Endothelial cell of umbilical vein (primary cell): ENCODE data around the gene IFITM2. TPM values are rescaled to one million over a fixed set of nuclear protein-coding genes. Genes with fewer than 3 reads are reported as not detected.

Experiments
- BruUV-seq: library from RNA; stranded (reverse); fragments of 400-500 nt; replicated peaks from 2 replicates; lab custom pipeline; 2021; lab: Mats Ljungman, UMichigan
- CTCF ChIA-PET: fragments of 300-600, 350-600 bp; sonication (Branson Sonifier 250); formaldehyde crosslinking; loops from one replicate; lab custom pipeline; 2021; ENCODE audit warnings: antibody characterized with exemption, inconsistent platforms; lab: Charles Lee
- POLR2A ChIA-PET: fragments of 300-600, 350-600 bp; sonication (Branson Sonifier 250); formaldehyde crosslinking; loops from one replicate; lab custom pipeline; 2021; ENCODE audit warnings: antibody characterized with exemption, inconsistent platforms; lab: Charles Lee
- DNase-seq: peaks from one replicate; pipeline ENCODE4 v3.0.0-alpha.2; 2011; ENCODE audit warnings: low read depth, low spot score
- FAIRE-seq: peaks from 2 replicates; lab custom pipeline; 2011; peaks lifted over from hg19 to GRCh38; lab: Jason Lieb, UNC
- H2AFZ ChIP-seq: 2 replicates; pipeline ENCODE4 v1.6.0; 2012; ENCODE audit warnings: low read depth, low read length, control low read depth, inconsistent platforms
- H3K27ac ChIP-seq: 2 replicates; pipeline ENCODE4 v1.5.1; 2011; ENCODE audit warnings: low read depth, mild to moderate bottlenecking, control low read depth, low read length, moderate library complexity; ENCODE audit not compliant: insufficient read depth
- H3K27me3 ChIP-seq, 2 experiments: 2 replicates each; pipeline versions ENCODE4 v1.6.0 to v1.6.1; 2011; ENCODE audit warnings: low read length in 2 of 2, mixed read lengths in 1 of 2; ENCODE audit not compliant: control insufficient read depth in 2 of 2, insufficient read depth in 2 of 2
- H3K36me3 ChIP-seq, 2 experiments: 2 replicates in 1 of 2; 3 replicates in 1 of 2; pipeline ENCODE4 v1.5.1; 2011; ENCODE audit warnings: low read length in 2 of 2, mild to moderate bottlenecking in 1 of 2, moderate library complexity in 1 of 2; ENCODE audit not compliant: control insufficient read depth in 2 of 2, insufficient read depth in 2 of 2; ENCODE audit errors: extremely low read depth in 1 of 2
- H3K4me1 ChIP-seq: 3 replicates; pipeline ENCODE4 v1.5.1; 2011; ENCODE audit warnings: mild to moderate bottlenecking, low read length; ENCODE audit not compliant: control insufficient read depth, insufficient read depth; ENCODE audit errors: extremely low read depth
- H3K4me2 ChIP-seq: 2 replicates; pipeline ENCODE4 v1.6.1; 2011; ENCODE audit warnings: low read length, control low read depth, mixed read lengths; ENCODE audit not compliant: insufficient read depth
- H3K4me3 ChIP-seq, 3 experiments: fragments of 200-600 bp in 1 of 3; sonication (generic), shearing (Covaris generic) in 1 of 3; replicated peaks in 1 of 3; 2 replicates each; pipeline ENCODE4 v1.5.1; 2011 to 2016; ENCODE audit warnings: control low read depth in 3 of 3, low read length in 3 of 3, mild to moderate bottlenecking in 2 of 3, inconsistent platforms in 1 of 3, low read depth in 1 of 3, moderate library complexity in 1 of 3; ENCODE audit not compliant: insufficient read depth in 1 of 3
- H3K79me2 ChIP-seq: 2 replicates; pipeline ENCODE4 v1.6.0; 2012; ENCODE audit warnings: low read length, inconsistent platforms; ENCODE audit not compliant: control insufficient read depth, insufficient read depth
- H3K9ac ChIP-seq: replicated peaks from 2 replicates; pipeline ENCODE3; 2011; ENCODE audit warnings: low read length, control low read depth; ENCODE audit not compliant: insufficient read depth; ENCODE audit errors: extremely low read depth
- H3K9me1 ChIP-seq: replicated peaks from 3 replicates; pipeline ENCODE4 v1.6.0; 2011; ENCODE audit warnings: mild to moderate bottlenecking, low read length; ENCODE audit not compliant: control insufficient read depth, insufficient read depth; ENCODE audit errors: extremely low read depth
- H3K9me3 ChIP-seq: replicated peaks from 2 replicates; pipeline ENCODE4 v1.5.1; 2012; ENCODE audit warnings: low read length, inconsistent platforms; ENCODE audit not compliant: control insufficient read depth, insufficient read depth
- H4K20me1 ChIP-seq: replicated peaks from 2 replicates; pipeline ENCODE3; 2011; ENCODE audit warnings: mild to moderate bottlenecking, low read length; ENCODE audit not compliant: control insufficient read depth, insufficient read depth; ENCODE audit errors: extremely low read depth
- EZH2 ChIP-seq: IDR thresholded peaks from 2 replicates; pipeline ENCODE4 v1.6.1; 2012; ENCODE audit warnings: borderline replicate concordance, low read depth, mild to moderate bottlenecking, moderate library complexity, low read length, inconsistent platforms; ENCODE audit not compliant: severe bottlenecking
- FOS ChIP-seq: IDR thresholded peaks from 2 replicates; pipeline ENCODE4 v1.6.1; 2011; ENCODE audit warnings: mild to moderate bottlenecking, low read length, moderate library complexity, borderline replicate concordance; ENCODE audit not compliant: insufficient read depth
- GATA2 ChIP-seq: IDR thresholded peaks from 2 replicates; pipeline ENCODE4 v1.7.0; 2011; ENCODE audit warnings: low read depth, mild to moderate bottlenecking, moderate library complexity, mixed read lengths, low read length; ENCODE audit not compliant: insufficient read length, insufficient read depth
- JUN ChIP-seq: IDR thresholded peaks from 2 replicates; pipeline ENCODE4 v1.6.1; 2011; ENCODE audit warnings: borderline replicate concordance, low read depth; ENCODE audit not compliant: insufficient read length, insufficient read depth
- MYC ChIP-seq: IDR thresholded peaks from one replicate; pipeline ENCODE4 v1.6.1; 2011; ENCODE audit warnings: mild to moderate bottlenecking, low read depth, low read length
- POLR2A ChIP-seq: IDR thresholded peaks from 2 replicates; pipeline ENCODE4 v1.6.1; 2012; ENCODE audit warnings: low read depth, mild to moderate bottlenecking, control low read depth, low read length
- POLR2AphosphoS5 ChIP-seq: IDR thresholded peaks from 2 replicates; pipeline ENCODE4 v1.6.1; 2012; ENCODE audit warnings: low read depth, mild to moderate bottlenecking, control low read depth, low read length, moderate library complexity; ENCODE audit not compliant: insufficient read depth
- dilution Hi-C: fragments of 300-500 bp; cut with MboI; formaldehyde crosslinking; loops from one replicate; pipeline ENCODE4 v1.15.0; 2019; ENCODE audit warnings: low sequenced_read_pairs; ENCODE audit not compliant: extremely low pct_ligation_motif_present
- intact Hi-C: fragments of 100-400 bp; cut with micrococcal nuclease; formaldehyde crosslinking; loops from one replicate; pipeline ENCODE4 v1.10.0; 2022
- polyA plus RNA-seq, 4 experiments: library from polyadenylated mRNA; depleted of rRNA in 3 of 4; stranded (reverse) in 3 of 4; unstranded in 1 of 4; fragments of >200 nt; gene quantifications; 2 replicates each; pipeline versions ENCODE4 v1.2.1 to v1.2.3, GENCODE V29; 2011 to 2012; ENCODE audit warnings: missing spikeins in 1 of 4
- total RNA-seq: library from RNA; stranded (reverse); gene quantifications from 2 replicates; pipeline ENCODE4 v1.2.3, GENCODE V29; 2021
- TF ChIP-seq, protein P1 (sequence below), 2 donors: IDR thresholded peaks; 1 replicate in 1 of 2; 2 replicates in 1 of 2; pipeline ENCODE4 v1.5.1; 2011; ENCODE audit warnings: low read length in 2 of 2, mild to moderate bottlenecking in 2 of 2, moderate library complexity in 2 of 2, control low read depth in 1 of 2, inconsistent platforms in 1 of 2, low read depth in 1 of 2; ENCODE audit not compliant: insufficient read depth in 1 of 2; ENCODE audit errors: extremely low read depth in 1 of 2
- TF ChIP-seq, protein P2 (sequence below): IDR thresholded peaks from 2 replicates; pipeline ENCODE4 v1.6.1; 2011; ENCODE audit not compliant: insufficient read depth, insufficient read length

IFITM2 gene
- total and polyA plus RNA-seq, 2 donors (not counting 3 experiments of a cell fraction or from before 2014, with no cell fraction given): 219 to 1,135 TPM

DNA sequence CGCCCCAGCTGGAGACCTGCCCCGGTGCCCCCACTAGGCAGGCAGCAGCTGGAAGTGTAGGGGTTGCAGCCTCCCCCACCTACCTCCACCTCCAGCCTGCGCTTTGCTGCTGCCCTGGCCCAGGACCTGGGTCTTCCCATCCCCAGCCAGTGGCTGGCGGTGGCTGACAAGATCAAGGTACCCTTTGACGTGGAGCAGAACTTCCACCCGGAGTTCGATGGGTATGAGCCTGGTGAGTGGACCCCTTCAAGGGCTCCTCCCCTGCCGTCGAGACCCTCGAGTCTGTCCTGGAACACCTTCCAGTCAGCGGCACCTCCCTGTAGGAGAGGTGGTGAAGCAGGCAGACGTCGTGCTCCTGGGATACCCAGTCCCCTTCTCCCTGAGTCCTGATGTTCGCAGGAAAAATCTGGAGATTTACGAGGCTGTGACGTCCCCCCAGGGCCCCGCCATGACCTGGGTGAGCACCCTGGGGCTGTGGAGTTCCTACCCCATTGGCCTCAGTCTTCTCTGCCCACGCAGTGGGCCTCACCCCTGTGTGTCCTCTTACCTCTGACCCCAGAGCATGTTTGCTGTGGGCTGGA lies 14.3 kb upstream of the IFITM2 start:
- H3K4me3 ChIP-seq: no peak overlapping the region
- H3K9ac ChIP-seq: no peak overlapping the region
- H3K27ac ChIP-seq: no peak overlapping the region
- peaks cover 0 to 8% of the 10 kb centered on the region in 2 experiments for H3K36me3 ChIP-seq
- H3K9me3 ChIP-seq: no peaks in the 10 kb centered on the region
- ChIA-PET CTCF (no interaction called here), POLR2A (interaction anchor here (0.5 kb wide), 1 partner anchor 16 kb away, joined by 3 read pairs; no protein-coding TSS in a partner anchor)
- intact Hi-C loops: no loop called here
- no peak for FAIRE-seq
- H2AFZ ChIP-seq: no peak overlapping the region
- dilution Hi-C loops: no loop called here
- no peaks in the 10 kb centered on the region for H3K27me3 ChIP-seq
- BruUV-seq: no TSS peak
- no peaks in the 10 kb centered on the region for H3K9me1 ChIP-seq
- no peak for TF ChIP-seq EZH2
- TF ChIP-seq FOS: no peak
- TF ChIP-seq, protein P1, sequence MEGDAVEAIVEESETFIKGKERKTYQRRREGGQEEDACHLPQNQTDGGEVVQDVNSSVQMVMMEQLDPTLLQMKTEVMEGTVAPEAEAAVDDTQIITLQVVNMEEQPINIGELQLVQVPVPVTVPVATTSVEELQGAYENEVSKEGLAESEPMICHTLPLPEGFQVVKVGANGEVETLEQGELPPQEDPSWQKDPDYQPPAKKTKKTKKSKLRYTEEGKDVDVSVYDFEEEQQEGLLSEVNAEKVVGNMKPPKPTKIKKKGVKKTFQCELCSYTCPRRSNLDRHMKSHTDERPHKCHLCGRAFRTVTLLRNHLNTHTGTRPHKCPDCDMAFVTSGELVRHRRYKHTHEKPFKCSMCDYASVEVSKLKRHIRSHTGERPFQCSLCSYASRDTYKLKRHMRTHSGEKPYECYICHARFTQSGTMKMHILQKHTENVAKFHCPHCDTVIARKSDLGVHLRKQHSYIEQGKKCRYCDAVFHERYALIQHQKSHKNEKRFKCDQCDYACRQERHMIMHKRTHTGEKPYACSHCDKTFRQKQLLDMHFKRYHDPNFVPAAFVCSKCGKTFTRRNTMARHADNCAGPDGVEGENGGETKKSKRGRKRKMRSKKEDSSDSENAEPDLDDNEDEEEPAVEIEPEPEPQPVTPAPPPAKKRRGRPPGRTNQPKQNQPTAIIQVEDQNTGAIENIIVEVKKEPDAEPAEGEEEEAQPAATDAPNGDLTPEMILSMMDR (IDR thresholded peaks at IDR 0.05; ENCODE audit: extremely low read depth in 1 of 2, insufficient read depth in 1 of 2, low read depth in 1 of 2, low read length in 2 of 2): no peak
- TF ChIP-seq POLR2AphosphoS5: no peak
- TF ChIP-seq JUN: no peak
- no peak for TF ChIP-seq MYC
- TF ChIP-seq, protein P2, sequence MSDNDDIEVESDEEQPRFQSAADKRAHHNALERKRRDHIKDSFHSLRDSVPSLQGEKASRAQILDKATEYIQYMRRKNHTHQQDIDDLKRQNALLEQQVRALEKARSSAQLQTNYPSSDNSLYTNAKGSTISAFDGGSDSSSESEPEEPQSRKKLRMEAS: no peak
- no peak for TF ChIP-seq GATA2
- no peak for TF ChIP-seq POLR2A
- H3K79me2 ChIP-seq: no peaks in the 10 kb centered on the region
- no peak for DNase-seq
- no peak overlapping the region for H3K4me2 ChIP-seq
- no peaks in the 10 kb centered on the region for H3K4me1 ChIP-seq
- H4K20me1 ChIP-seq: no peaks in the 10 kb centered on the region
